ENCODE measurements around the gene C2CD4D. TPM values are rescaled to one million over a fixed set of nuclear protein-coding genes. Genes with fewer than 3 reads are reported as not detected.

Gene C2CD4D
- polyA plus RNA-seq, 2 of the 4 experiments (the other 2 are of a cell fraction), result not detected

- POLR2A ChIA-PET, result no interaction called here
- Histone ChIP-seq H3K4me3 (no peak overlapping the region), H3K9me3 (no peaks in the 10 kb centered on the region), H3K4me1 (no peaks in the 10 kb centered on the region), H3K4me2 (no peak overlapping the region), H3K27ac (no peak overlapping the region)
- 48% methylated on average over 9 of the region's 9 CpGs for WGBS (ENCODE audit: missing lambda C conversion rate)
- TF ChIP-seq MYC (IDR thresholded peaks at IDR 0.05; ENCODE audit: borderline replicate concordance, low read length), result no peak
- TF ChIP-seq JUNB (IDR thresholded peaks at IDR 0.05), result no peak
- TF ChIP-seq, protein P1, sequence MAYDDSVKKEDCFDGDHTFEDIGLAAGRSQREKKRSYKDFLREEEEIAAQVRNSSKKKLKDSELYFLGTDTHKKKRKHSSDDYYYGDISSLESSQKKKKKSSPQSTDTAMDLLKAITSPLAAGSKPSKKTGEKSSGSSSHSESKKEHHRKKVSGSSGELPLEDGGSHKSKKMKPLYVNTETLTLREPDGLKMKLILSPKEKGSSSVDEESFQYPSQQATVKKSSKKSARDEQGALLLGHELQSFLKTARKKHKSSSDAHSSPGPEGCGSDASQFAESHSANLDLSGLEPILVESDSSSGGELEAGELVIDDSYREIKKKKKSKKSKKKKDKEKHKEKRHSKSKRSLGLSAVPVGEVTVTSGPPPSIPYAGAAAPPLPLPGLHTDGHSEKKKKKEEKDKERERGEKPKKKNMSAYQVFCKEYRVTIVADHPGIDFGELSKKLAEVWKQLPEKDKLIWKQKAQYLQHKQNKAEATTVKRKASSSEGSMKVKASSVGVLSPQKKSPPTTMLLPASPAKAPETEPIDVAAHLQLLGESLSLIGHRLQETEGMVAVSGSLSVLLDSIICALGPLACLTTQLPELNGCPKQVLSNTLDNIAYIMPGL (CRISPR knock-in tag; IDR thresholded peaks at IDR 0.05; ENCODE audit: borderline replicate concordance), result no peak
- TF ChIP-seq ESRRA (IDR thresholded peaks at IDR 0.05; ENCODE audit: borderline replicate concordance, low read length), result no peak
- no peak for TF ChIP-seq HOXA7 (CRISPR knock-in tag; IDR thresholded peaks at IDR 0.05)
- TF ChIP-seq RAD21 (conservative IDR thresholded peaks at IDR 0.05 in 1 of 2, IDR thresholded peaks at IDR 0.05 in 1 of 2), result no peak
- no peak for TF ChIP-seq CEBPB (IDR thresholded peaks at IDR 0.05)
- TF ChIP-seq RCOR1 (IDR thresholded peaks at IDR 0.05; ENCODE audit: low read depth, low read length), result no peak
- TF ChIP-seq POLR2A (IDR thresholded peaks at IDR 0.05; ENCODE audit: low read length), result no peak
- no peak for TF ChIP-seq ZFP36 (IDR thresholded peaks at IDR 0.05; ENCODE audit: borderline replicate concordance, partially characterized antibody)
- TF ChIP-seq TFCP2L1 (CRISPR knock-in tag; IDR thresholded peaks at IDR 0.05), result no peak
- no peak for TF ChIP-seq FOSB (CRISPR knock-in tag; IDR thresholded peaks at IDR 0.05)
- no peak for TF ChIP-seq ELK1 (IDR thresholded peaks at IDR 0.05; ENCODE audit: low read depth, low read length)
- no peak for TF ChIP-seq ZNF302 (CRISPR knock-in tag; IDR thresholded peaks at IDR 0.05)
- TF ChIP-seq FOXS1 (CRISPR knock-in tag; IDR thresholded peaks at IDR 0.05), result no peak
- no peak for TF ChIP-seq HOXB13 (CRISPR knock-in tag; IDR thresholded peaks at IDR 0.05; ENCODE audit: low read depth)
- CTCF ChIA-PET, result interaction anchor here (0.6 to 1.2 kb wide), 2 partner anchors 37 to 296 kb away, joined by 3 to 6 read pairs; no protein-coding TSS in a partner anchor
- DNase-seq (ENCODE audit: low read depth in 1 of 2, low spot score in 1 of 2) (no peak), FAIRE-seq (no peak), ATAC-seq (peak in 1 of 2 experiments; percentile 41; a peak in 2 of 6 replicates)
Measured at GRCh38 chr1:151799179-151800022, 40.2 kb downstream of the C2CD4D start.

GRCh38 chr1:151798571-151798970, 41.0 kb downstream of the C2CD4D start:
- CTCF ChIA-PET, result interaction anchor here (1.2 kb wide), 1 partner anchor 38 kb away, joined by 6 read pairs; no protein-coding TSS in a partner anchor
- no peak for TF ChIP-seq BHLHE40 (IDR thresholded peaks at IDR 0.05; ENCODE audit: low read depth, low read length)
- TF ChIP-seq FOSL2 (IDR thresholded peaks at IDR 0.05), result no peak
- TF ChIP-seq FOSL2 (CRISPR knock-in tag; IDR thresholded peaks at IDR 0.05), result no peak
- no peak for TF ChIP-seq MAZ (IDR thresholded peaks at IDR 0.05; ENCODE audit: borderline replicate concordance, low read depth, low read length)
- TF ChIP-seq, protein P2, sequence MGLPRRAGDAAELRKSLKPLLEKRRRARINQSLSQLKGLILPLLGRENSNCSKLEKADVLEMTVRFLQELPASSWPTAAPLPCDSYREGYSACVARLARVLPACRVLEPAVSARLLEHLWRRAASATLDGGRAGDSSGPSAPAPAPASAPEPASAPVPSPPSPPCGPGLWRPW (IDR thresholded peaks at IDR 0.05), result no peak
- TF ChIP-seq CEBPB (IDR thresholded peaks at IDR 0.05), result no peak
- TF ChIP-seq SMC3 (IDR thresholded peaks at IDR 0.05), result no peak
- no peak for TF ChIP-seq EHMT2 (IDR thresholded peaks at IDR 0.05; ENCODE audit: low read depth)
- no peak for TF ChIP-seq CBX8 (IDR thresholded peaks at IDR 0.05)
- no peak for TF ChIP-seq RARB (CRISPR knock-in tag; IDR thresholded peaks at IDR 0.05)
- no peak for TF ChIP-seq CHD4 (IDR thresholded peaks at IDR 0.05; ENCODE audit: borderline replicate concordance)
- no peak for TF ChIP-seq HOXB13 (CRISPR knock-in tag; IDR thresholded peaks at IDR 0.05; ENCODE audit: low read depth)
- TF ChIP-seq ZFP36 (IDR thresholded peaks at IDR 0.05; ENCODE audit: borderline replicate concordance, partially characterized antibody), result no peak
- TF ChIP-seq FOSB (CRISPR knock-in tag; IDR thresholded peaks at IDR 0.05), result no peak
- no peak for TF ChIP-seq HDAC2 (IDR thresholded peaks at IDR 0.05)
- TF ChIP-seq, protein P3, sequence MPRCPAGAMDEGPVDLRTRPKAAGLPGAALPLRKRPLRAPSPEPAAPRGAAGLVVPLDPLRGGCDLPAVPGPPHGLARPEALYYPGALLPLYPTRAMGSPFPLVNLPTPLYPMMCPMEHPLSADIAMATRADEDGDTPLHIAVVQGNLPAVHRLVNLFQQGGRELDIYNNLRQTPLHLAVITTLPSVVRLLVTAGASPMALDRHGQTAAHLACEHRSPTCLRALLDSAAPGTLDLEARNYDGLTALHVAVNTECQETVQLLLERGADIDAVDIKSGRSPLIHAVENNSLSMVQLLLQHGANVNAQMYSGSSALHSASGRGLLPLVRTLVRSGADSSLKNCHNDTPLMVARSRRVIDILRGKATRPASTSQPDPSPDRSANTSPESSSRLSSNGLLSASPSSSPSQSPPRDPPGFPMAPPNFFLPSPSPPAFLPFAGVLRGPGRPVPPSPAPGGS (IDR thresholded peaks at IDR 0.05), result no peak
- TF ChIP-seq ELK1 (IDR thresholded peaks at IDR 0.05; ENCODE audit: low read depth, low read length), result no peak
- Histone ChIP-seq H3K4me2 (no peak overlapping the region), H3K4me1 (no peaks in the 10 kb centered on the region), H3K4me3 (no peak overlapping the region), H3K9me3 (no peaks in the 10 kb centered on the region), H3K27ac (no peak overlapping the region)
- ATAC-seq (no peak), DNase-seq (ENCODE audit: low read depth in 1 of 2, low spot score in 1 of 2) (no peak), FAIRE-seq (no peak)
- POLR2A ChIA-PET, result no interaction called here
- 78% methylated on average over 5 of the region's 5 CpGs for WGBS (ENCODE audit: missing lambda C conversion rate)
